Heart left ventricle (tissue), 16 donors: ENCODE data around the gene TXNIP. TPM values are rescaled to one million over a fixed set of nuclear protein-coding genes. Genes with fewer than 3 reads are reported as not detected.
A peak's percentile ranks its signal among the peaks of the same experiment; 100 is the strongest.

Experiments used
- ATAC-seq, 4 donors: fragments of 200-7000 bp; cut with Tn5 transposase; one replicate each; pipeline ENCODE4 v1.9.1; 2020 to 2022; ENCODE audit warnings: moderate library complexity in 4 of 4, mild to moderate bottlenecking in 3 of 4, moderate number of reproducible peaks in 1 of 4
- DNase-seq, 5 donors: peaks; one replicate each; pipeline ENCODE4 v3.0.0-alpha.2; 2020
- H3K27ac ChIP-seq, 12 donors: fragments of 200-600 bp; sonication (generic) in 4 of 12; one replicate each; pipeline versions ENCODE4 v1.5.0 to v1.8.0; 2016 to 2022; ENCODE audit warnings: mild to moderate bottlenecking in 2 of 12
- H3K27me3 ChIP-seq, 9 donors: fragments of 200-600 bp; sonication (generic) in 2 of 9; one replicate each; pipeline versions ENCODE4 v1.5.1 to v1.8.0; 2016 to 2022; ENCODE audit warnings: mild to moderate bottlenecking in 3 of 9
- H3K36me3 ChIP-seq, 9 donors: fragments of 200-600 bp; sonication (generic) in 2 of 9; one replicate each; pipeline versions ENCODE4 v1.5.0 to v1.8.0; 2018 to 2022; ENCODE audit warnings: mild to moderate bottlenecking in 2 of 9
- H3K4me1 ChIP-seq, 12 donors: fragments of 200-600 bp; sonication (generic) in 4 of 12; one replicate each; pipeline versions ENCODE4 v1.5.0 to v1.8.0; 2016 to 2022; ENCODE audit warnings: mild to moderate bottlenecking in 3 of 12
- H3K4me3 ChIP-seq, 12 donors: fragments of 200-600 bp; sonication (generic) in 4 of 12; one replicate each; pipeline versions ENCODE4 v1.5.0 to v1.8.0; 2017 to 2022; ENCODE audit warnings: mild to moderate bottlenecking in 9 of 12, moderate library complexity in 4 of 12
- H3K9me3 ChIP-seq, 12 donors: fragments of 200-600 bp; sonication (generic) in 4 of 12; one replicate each; pipeline versions ENCODE4 v1.5.0 to v1.8.0; 2016 to 2022; ENCODE audit warnings: mild to moderate bottlenecking in 1 of 12
- POLR2A ChIP-seq, 2 donors: fragments of 450-650 bp; IDR thresholded peaks; one replicate each; pipeline ENCODE4 v1.6.1; 2017; ENCODE audit warnings: antibody characterized with exemption in 2 of 2, mild to moderate bottlenecking in 2 of 2, moderate library complexity in 2 of 2
- WGBS, 4 donors: extraction: QIAGEN DNeasy Blood & Tissue Kit in 2 of 4; methylation state at CpG; one replicate each; pipeline versions ENCODE4 v1.1.5 to v1.1.7; 2013 to 2018; 5-methylcytosine and 5-hydroxymethylcytosine counted together
- intact Hi-C, 10 donors: fragments of 100-400 bp; cut with DNase I; formaldehyde crosslinking; loops; one replicate each; pipeline versions ENCODE4 v1.11.1 to v1.14.2; 2022
- polyA plus RNA-seq, 2 donors: library from polyadenylated mRNA; stranded (reverse); fragments of 200-250 nt; gene quantifications; one replicate each; pipeline ENCODE4 v1.2.3, GENCODE V29; 2013
- total RNA-seq, 9 donors: library from RNA; depleted of rRNA in 2 of 9; stranded (reverse); fragments of >200 nt in 2 of 9; fragmentation: NEBNext Ultra II Directional in 3 of 9; extraction: Animal tissue kit (Norgen Biotek cat#: 25700) in 3 of 9; gene quantifications; one replicate each; pipeline versions ENCODE4 v1.1.0 to v1.2.4, GENCODE V29; 2016 to 2023
- TF ChIP-seq, protein P1 (sequence below), 12 donors: fragments of 200-600 bp; sonication (generic) in 4 of 12; IDR thresholded peaks; one replicate each; pipeline versions ENCODE4 v1.5.0 to v1.8.0; 2018 to 2022; ENCODE audit warnings: antibody characterized with exemption in 12 of 12, mild to moderate bottlenecking in 5 of 12
- donor health status: ischemic (EF 13 %, LVEDD 7.1; RV severe dilation, severe dysfunction).
- donor health status: healthy with polysubstance abuse.
- donor health status: DM: no; HTN: yes; CAD: no.
- donor health status: DM: no; HTN: no; CAD: no.
- donor health status: ischemic (EF 25% LVEDD 6.9; RV normal size, moderate dysfunction).
- donor health status: ischemic (EF 25% LVEDD 5.7; RV mildly dilated, moderate dysfunction).
- donor health status: healthy.
- donor health status: DM: yes; HTN: yes; CAD: no.
- donor health status: ischemic (EF 35%, LVEDD 5.7; RV mildly dilated, moderate dysfunction).
- donor health status: nonischemic (EF 11% LVEDD 7.7; RV severe dilation, severe dysfunction).
- donor health status: DM: yes; HTN: yes; CAD: no.
- donor health status: PGD.
- donor health status: ischemic (EF 29% LVEDD 5.4; RV normal size, mild dysfunction).
- donor health status: nonischemic (EF 23%, LVEDD 6.1; RV moderate dilation, normal function).

TXNIP gene
- total and polyA plus RNA-seq, 11 donors = 222 to 1,925 (median 844) TPM

DNA sequence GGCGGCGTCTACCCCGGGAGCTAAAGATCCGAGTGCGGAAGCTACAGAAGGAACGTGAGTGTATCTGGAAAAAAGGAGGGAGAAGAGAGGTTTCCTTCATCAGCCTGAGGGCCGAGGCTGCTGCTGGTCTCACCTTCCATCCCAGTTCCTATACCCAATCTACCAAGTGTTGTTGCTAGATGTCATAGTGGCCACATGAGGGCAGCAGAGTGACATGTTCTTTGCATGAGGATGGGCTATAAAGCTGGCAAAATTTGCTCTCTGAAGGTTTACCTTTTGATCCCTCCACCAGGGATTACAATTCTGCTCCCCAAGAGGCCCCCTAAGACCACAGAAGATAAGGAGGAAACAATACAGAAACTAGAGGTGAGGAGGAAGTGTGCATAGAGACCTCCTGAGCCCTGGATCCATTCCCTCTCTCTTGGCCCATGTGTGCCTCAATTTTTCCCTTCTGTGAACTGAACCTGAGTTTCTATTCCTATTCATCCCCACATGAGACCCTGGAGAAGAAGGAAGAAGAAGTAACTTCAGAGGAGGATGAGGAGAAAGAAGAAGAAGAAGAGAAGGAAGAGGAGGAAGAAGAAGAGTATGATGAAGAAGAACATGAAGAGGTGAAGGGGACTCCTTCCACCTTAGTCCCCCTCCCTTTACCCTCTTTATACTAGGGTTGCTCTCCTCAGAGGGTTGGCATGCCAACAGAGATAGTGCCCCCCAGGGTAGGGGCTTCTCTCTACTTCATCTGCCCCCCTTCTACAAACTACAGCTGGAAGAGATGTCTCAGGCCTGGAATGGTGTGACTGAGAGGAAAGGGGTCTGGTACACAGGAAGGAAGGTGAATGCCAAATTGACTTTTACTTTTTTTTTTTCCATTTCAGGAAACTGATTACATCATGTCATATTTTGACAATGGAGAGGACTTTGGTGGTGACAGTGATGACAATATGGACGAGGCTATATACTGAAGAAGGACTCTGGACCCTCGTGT lies 18.6 kb downstream of the TXNIP start:
- DNase-seq = peak in 4 of 5 donors; percentile 76 to 82 (median 81)
- peak overlapping the region in 5 of 12 donors; percentile 20 to 46 (median 35) for H3K4me3 ChIP-seq
- peak in 3 of 4 donors; percentile 25 to 31 (median 27) for ATAC-seq
- peaks cover 18 to 56% (median 52%) of the 10 kb centered on the region in 12 donors for H3K4me1 ChIP-seq
- WGBS, 4 donors = 8 to 12% (median 9%) methylated on average over 9 of the region's 9 CpGs
- H3K27me3 ChIP-seq = no peaks in the 10 kb centered on the region
- H3K27ac ChIP-seq = peak overlapping the region; percentile 81 to 98 (median 96)
- TF ChIP-seq, protein P1, sequence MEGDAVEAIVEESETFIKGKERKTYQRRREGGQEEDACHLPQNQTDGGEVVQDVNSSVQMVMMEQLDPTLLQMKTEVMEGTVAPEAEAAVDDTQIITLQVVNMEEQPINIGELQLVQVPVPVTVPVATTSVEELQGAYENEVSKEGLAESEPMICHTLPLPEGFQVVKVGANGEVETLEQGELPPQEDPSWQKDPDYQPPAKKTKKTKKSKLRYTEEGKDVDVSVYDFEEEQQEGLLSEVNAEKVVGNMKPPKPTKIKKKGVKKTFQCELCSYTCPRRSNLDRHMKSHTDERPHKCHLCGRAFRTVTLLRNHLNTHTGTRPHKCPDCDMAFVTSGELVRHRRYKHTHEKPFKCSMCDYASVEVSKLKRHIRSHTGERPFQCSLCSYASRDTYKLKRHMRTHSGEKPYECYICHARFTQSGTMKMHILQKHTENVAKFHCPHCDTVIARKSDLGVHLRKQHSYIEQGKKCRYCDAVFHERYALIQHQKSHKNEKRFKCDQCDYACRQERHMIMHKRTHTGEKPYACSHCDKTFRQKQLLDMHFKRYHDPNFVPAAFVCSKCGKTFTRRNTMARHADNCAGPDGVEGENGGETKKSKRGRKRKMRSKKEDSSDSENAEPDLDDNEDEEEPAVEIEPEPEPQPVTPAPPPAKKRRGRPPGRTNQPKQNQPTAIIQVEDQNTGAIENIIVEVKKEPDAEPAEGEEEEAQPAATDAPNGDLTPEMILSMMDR (IDR thresholded peaks at IDR 0.05) = peak; percentile 74 to 92 (median 89)
- peak in 1 of 2 donors; percentile 37 for TF ChIP-seq POLR2A (IDR thresholded peaks at IDR 0.05)
- H3K36me3 ChIP-seq = peaks cover 0 to 7% (median 0%) of the 10 kb centered on the region in 9 donors
- intact Hi-C loops = loop anchor here in 9 of 10 donors (1.0 to 5.0 kb wide), 5 partner anchors 19 to 120 kb away; partner anchors contain the start of genes PIAS3 (in 1 of the 9) and TXNIP (in 1 of the 9)
- no peaks in the 10 kb centered on the region for H3K9me3 ChIP-seq

DNA sequence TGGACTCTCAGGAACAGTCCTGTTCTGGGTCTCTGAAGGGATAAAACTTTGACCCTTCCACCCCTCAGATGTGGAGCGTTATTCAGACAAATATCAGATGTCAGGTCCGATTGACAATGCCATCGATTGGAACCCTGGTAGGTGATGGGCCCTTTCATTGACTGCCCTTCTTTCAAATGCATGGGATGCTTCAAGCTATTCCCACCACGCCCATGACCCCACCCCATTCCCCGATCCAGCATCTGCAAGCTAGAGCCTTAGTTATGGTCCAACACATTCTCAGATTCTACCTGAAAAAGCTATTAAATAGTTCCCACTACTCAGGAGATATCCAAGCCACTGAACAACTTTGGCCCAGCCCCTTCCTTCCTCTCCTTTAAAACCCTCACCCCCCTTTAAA lies 19.4 kb downstream of the TXNIP start:
- Histone ChIP-seq H3K4me3 (no peak overlapping the region), H3K4me1 (peaks cover 17 to 49% (median 44%) of the 10 kb centered on the region in 12 donors), H3K27ac (peak overlapping the region in 8 of 12 donors; percentile 91 to 98 (median 96)), H3K36me3 (peaks cover 0 to 7% (median 0%) of the 10 kb centered on the region in 9 donors), H3K27me3 (no peaks in the 10 kb centered on the region), H3K9me3 (no peaks in the 10 kb centered on the region)
- intact Hi-C loops = loop anchor here in 6 of 10 donors (1.0 to 5.0 kb wide), 4 partner anchors 30 to 120 kb away; partner anchors contain the start of gene PIAS3 (in 1 of the 6)
- WGBS, 4 donors = 64 to 82% (median 75%) methylated on average over 5 of the region's 5 CpGs
- peak in 1 of 5 donors; percentile 16 for DNase-seq
- ATAC-seq = no peak
- TF ChIP-seq, protein P1 (IDR thresholded peaks at IDR 0.05) = no peak
- no peak for TF ChIP-seq POLR2A (IDR thresholded peaks at IDR 0.05)

DNA sequence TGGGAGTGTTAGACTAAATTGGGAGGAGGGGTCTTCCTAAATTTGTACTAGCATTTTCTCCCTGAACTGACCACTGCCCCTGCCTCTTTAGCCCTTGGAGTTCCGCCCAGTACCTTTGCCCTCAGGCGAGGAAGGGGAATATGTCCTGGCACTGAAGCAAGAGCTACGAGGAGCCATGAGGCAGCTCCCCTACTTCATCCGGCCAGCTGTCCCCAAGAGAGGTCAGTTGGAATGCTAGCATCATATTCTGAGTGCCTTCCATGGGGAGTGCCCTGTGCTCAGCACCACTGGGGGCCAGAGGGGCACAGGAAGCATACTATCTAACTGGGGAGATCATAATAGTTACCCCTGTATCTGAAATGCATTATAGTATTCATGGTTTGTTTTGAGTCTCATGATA lies 21.2 kb downstream of the TXNIP start:
- Histone ChIP-seq H3K36me3 (peaks cover 0 to 7% (median 0%) of the 10 kb centered on the region in 9 donors), H3K4me1 (peaks cover 9 to 31% (median 26%) of the 10 kb centered on the region in 12 donors), H3K9me3 (no peaks in the 10 kb centered on the region), H3K27me3 (no peaks in the 10 kb centered on the region), H3K4me3 (no peak overlapping the region), H3K27ac (no peak overlapping the region)
- intact Hi-C loops = loop anchor here in 2 of 10 donors (2.0 to 5.0 kb wide), 2 partner anchors 40 to 118 kb away; partner anchors contain the start of gene PIAS3 (in 1 of the 2)
- TF ChIP-seq POLR2A (IDR thresholded peaks at IDR 0.05) = no peak
- TF ChIP-seq, protein P1 (IDR thresholded peaks at IDR 0.05) = no peak
- DNase-seq (peak in 1 of 5 donors; percentile 14), ATAC-seq (no peak)
- WGBS, 4 donors = 69 to 76% (median 71%) methylated on average over 4 of the region's 4 CpGs; no CpG with 5 or more reads in 1 of the 4 donors
